Measurements from ENCODE around the gene HOATZ.

- no peak for TF ChIP-seq POLR2A (IDR thresholded peaks at IDR 0.05)
- no peak for TF ChIP-seq EP300 (IDR thresholded peaks at IDR 0.05; ENCODE audit: low read depth)
- peak in 2 of 3 donors; percentile 13 to 44 for TF ChIP-seq POLR2AphosphoS5 (IDR thresholded peaks at IDR 0.05)
Measured at GRCh38 chr11:111541254-111542061, 26.9 kb downstream of the HOATZ start.

Measured in transverse colon (tissue), 3 donors.